NT2/D1 (cell line): ENCODE data around the gene TNNT2.

Experiments
- SUZ12 ChIP-seq: IDR thresholded peaks from 2 replicates; pipeline ENCODE4 v1.6.1; 2011; ENCODE audit not compliant: insufficient read length, insufficient read depth; ENCODE audit errors: extremely low read depth
- YY1 ChIP-seq: IDR thresholded peaks from 2 replicates; pipeline ENCODE4 v1.6.1; 2011; ENCODE audit not compliant: insufficient read length, insufficient read depth
- ZNF274 ChIP-seq: IDR thresholded peaks from 2 replicates; pipeline ENCODE4 v1.6.1; 2011; ENCODE audit warnings: mild to moderate bottlenecking, low read depth, low read length

- TF ChIP-seq SUZ12 = no peak
- TF ChIP-seq ZNF274 = no peak
- TF ChIP-seq YY1 = no peak
Observed at GRCh38 chr1:201357211-201357610, 20.3 kb downstream of the TNNT2 start.
